Measurements from ENCODE around the gene AP1S3. TPM values are rescaled to one million over a fixed set of nuclear protein-coding genes. Genes with fewer than 3 reads are reported as not detected.
"Not testable (repeated sequence)": the region's sequence is repeated elsewhere in the genome, so short reads cannot be mapped to it uniquely, and the experiment has no call there.

The AP1S3 gene
- polyA plus RNA-seq, 2 of the 4 experiments (the other 2 are of a cell fraction) = 42.9 to 57.0 TPM

GRCh38 chr2:223762853-223763252 lies 74.5 kb downstream of the AP1S3 start:
- no peak overlapping the region for H3K4me3 ChIP-seq
- WGBS (ENCODE audit: missing lambda C conversion rate) = 100% methylated on average over 1 of the region's 1 CpG
- no peak for ATAC-seq

GRCh38 chr2:223761746-223762145 lies 75.6 kb downstream of the AP1S3 start:
- not testable (repeated sequence) for ATAC-seq; H3K9me3 ChIP-seq; DNase-seq (ENCODE audit: low read depth in 1 of 2, low spot score in 1 of 2); FAIRE-seq; H3K4me3 ChIP-seq
- WGBS (ENCODE audit: missing lambda C conversion rate) = 94% methylated on average over 7 of the region's 7 CpGs
- Histone ChIP-seq H3K27ac (peak overlapping the region; percentile 94 to 96), H3K4me2 (peak overlapping the region; percentile 72), H3K4me1 (peaks cover 54% of the 10 kb centered on the region)
- CTCF ChIA-PET = interaction anchor here (1.1 to 2.7 kb wide), 18 partner anchors 10 to 790 kb away, joined by 3 to 19 read pairs (median 6); partner anchors contain the start of gene AP1S3
- POLR2A ChIA-PET = interaction anchor here (2.5 kb wide), 1 partner anchor 35 kb away, joined by 17 read pairs; no protein-coding TSS in a partner anchor

More at GRCh38 chr2:223762853-223763252, 74.5 kb downstream of the AP1S3 start:
- Histone ChIP-seq H3K27ac (peak overlapping the region; percentile 94 to 96), H3K4me1 (peaks cover 54% of the 10 kb centered on the region), H3K4me2 (no peak overlapping the region), H3K9me3 (no peaks in the 10 kb centered on the region)
- DNase-seq (ENCODE audit: low read depth in 1 of 2, low spot score in 1 of 2) (no peak), FAIRE-seq (no peak)
- ChIA-PET POLR2A (no interaction called here), CTCF (interaction anchor here (0.7 to 2.7 kb wide), 6 partner anchors 12 to 791 kb away, joined by 3 to 9 read pairs (median 4); no protein-coding TSS in a partner anchor)
- no peak for TF ChIP-seq CHD2 (IDR thresholded peaks at IDR 0.05; ENCODE audit: low read length, partially characterized antibody)
- no peak for TF ChIP-seq CTCF (IDR thresholded peaks at IDR 0.05)
- no peak for TF ChIP-seq RAD21 (conservative IDR thresholded peaks at IDR 0.05 in 1 of 2, IDR thresholded peaks at IDR 0.05 in 1 of 2)
- TF ChIP-seq ESRRA (IDR thresholded peaks at IDR 0.05; ENCODE audit: borderline replicate concordance, low read length) = no peak
- TF ChIP-seq USF2 (IDR thresholded peaks at IDR 0.05) = no peak
- no peak for TF ChIP-seq REST (IDR thresholded peaks at IDR 0.05)
- TF ChIP-seq GATA3 (IDR thresholded peaks at IDR 0.05; ENCODE audit: borderline replicate concordance) = no peak
- TF ChIP-seq ELK1 (IDR thresholded peaks at IDR 0.05; ENCODE audit: low read depth, low read length) = no peak
- TF ChIP-seq EP300 (IDR thresholded peaks at IDR 0.05) = no peak
- no peak for TF ChIP-seq HOXB5 (CRISPR knock-in tag; IDR thresholded peaks at IDR 0.05)

GRCh38 chr2:223760838-223761502 lies 76.4 kb downstream of the AP1S3 start:
- POLR2A ChIA-PET = interaction anchor here (1.4 to 2.5 kb wide), 2 partner anchors 16 to 35 kb away, joined by 3 to 17 read pairs; no protein-coding TSS in a partner anchor
- peak; percentile 94 to 96 for ATAC-seq
- peak; percentile 81 for FAIRE-seq
- Histone ChIP-seq H3K4me1 (peaks cover 57% of the 10 kb centered on the region), H3K4me3 (no peak overlapping the region), H3K27ac (peak overlapping the region; percentile 94 to 96), H3K4me2 (peak overlapping the region; percentile 72), H3K9me3 (no peaks in the 10 kb centered on the region)
- WGBS (ENCODE audit: missing lambda C conversion rate) = 38% methylated on average over 8 of the region's 8 CpGs
- CTCF ChIA-PET = interaction anchor here (0.7 to 2.7 kb wide), 30 partner anchors 11 to 789 kb away, joined by 3 to 19 read pairs (median 4); partner anchors contain the start of gene AP1S3
- DNase-seq (ENCODE audit: low read depth in 1 of 2, low spot score in 1 of 2) = peak; percentile 42 to 90
- TF ChIP-seq CBX2 (IDR thresholded peaks at IDR 0.05; ENCODE audit: borderline replicate concordance, low read depth) (no peak), FOSL2 (IDR thresholded peaks at IDR 0.05) (peak; percentile 66), FOSL2 (CRISPR knock-in tag; IDR thresholded peaks at IDR 0.05) (peak; percentile 73), RAD21 (conservative IDR thresholded peaks at IDR 0.05 in 1 of 2, IDR thresholded peaks at IDR 0.05 in 1 of 2) (peak; percentile 31 to 42; a peak in 4 of 5 replicates), JUNB (IDR thresholded peaks at IDR 0.05) (peak; percentile 56), BHLHE40 (IDR thresholded peaks at IDR 0.05; ENCODE audit: low read depth, low read length) (no peak), NFE2L2 (conservative IDR thresholded peaks at IDR 0.05; ENCODE audit: low read length) (no peak), CEBPB (IDR thresholded peaks at IDR 0.05) (no peak; a peak in 1 of 4 replicates), RARB (CRISPR knock-in tag; IDR thresholded peaks at IDR 0.05) (no peak), HOXA7 (CRISPR knock-in tag; IDR thresholded peaks at IDR 0.05) (no peak), CTCF (IDR thresholded peaks at IDR 0.05) (peak; percentile 47), POLR2A (IDR thresholded peaks at IDR 0.05; ENCODE audit: low read length) (no peak), BCL3 (IDR thresholded peaks at IDR 0.05) (no peak)
